NCI-H460 (cell line): ENCODE data around the gene PCDH1. TPM values are rescaled to one million over a fixed set of nuclear protein-coding genes. Genes with fewer than 3 reads are reported as not detected.
A peak's percentile ranks its signal among the peaks of the same experiment; 100 is the strongest.

Experiments
- DNase-seq: peaks from one replicate; pipeline ENCODE4 v3.0.0-alpha.2; 2016; ENCODE audit warnings: low read depth; ENCODE audit errors: extremely low read depth
- total RNA-seq: library from RNA; depleted of rRNA; stranded (reverse); fragments of >200 nt; shearing (Covaris generic); gene quantifications from 2 replicates; pipeline ENCODE4 v1.2.3, GENCODE V29; 2014

Gene PCDH1
- total RNA-seq, 1 experiment from 2014 or later, result 3.3 TPM

DNA sequence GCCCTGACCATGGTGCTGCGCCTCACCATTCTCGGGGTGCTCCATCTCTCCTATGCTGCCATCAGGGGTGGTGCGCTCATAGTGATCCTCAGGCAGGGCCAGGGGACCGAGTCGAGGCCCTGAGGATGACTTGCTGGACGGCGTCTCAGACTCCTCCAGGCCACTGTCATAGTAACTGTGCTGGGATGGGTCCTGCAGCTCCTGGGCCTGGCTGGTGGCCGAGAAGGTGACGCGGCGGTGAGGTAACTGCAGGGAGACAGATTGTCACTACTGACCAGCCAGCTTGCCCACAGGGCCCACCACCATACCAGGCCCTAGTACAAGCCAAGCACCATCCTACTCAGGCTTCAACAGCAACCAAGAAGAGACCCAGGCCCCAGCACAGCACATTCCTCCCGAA, 21.0 kb downstream of the PCDH1 start:
- no peak for DNase-seq

DNA sequence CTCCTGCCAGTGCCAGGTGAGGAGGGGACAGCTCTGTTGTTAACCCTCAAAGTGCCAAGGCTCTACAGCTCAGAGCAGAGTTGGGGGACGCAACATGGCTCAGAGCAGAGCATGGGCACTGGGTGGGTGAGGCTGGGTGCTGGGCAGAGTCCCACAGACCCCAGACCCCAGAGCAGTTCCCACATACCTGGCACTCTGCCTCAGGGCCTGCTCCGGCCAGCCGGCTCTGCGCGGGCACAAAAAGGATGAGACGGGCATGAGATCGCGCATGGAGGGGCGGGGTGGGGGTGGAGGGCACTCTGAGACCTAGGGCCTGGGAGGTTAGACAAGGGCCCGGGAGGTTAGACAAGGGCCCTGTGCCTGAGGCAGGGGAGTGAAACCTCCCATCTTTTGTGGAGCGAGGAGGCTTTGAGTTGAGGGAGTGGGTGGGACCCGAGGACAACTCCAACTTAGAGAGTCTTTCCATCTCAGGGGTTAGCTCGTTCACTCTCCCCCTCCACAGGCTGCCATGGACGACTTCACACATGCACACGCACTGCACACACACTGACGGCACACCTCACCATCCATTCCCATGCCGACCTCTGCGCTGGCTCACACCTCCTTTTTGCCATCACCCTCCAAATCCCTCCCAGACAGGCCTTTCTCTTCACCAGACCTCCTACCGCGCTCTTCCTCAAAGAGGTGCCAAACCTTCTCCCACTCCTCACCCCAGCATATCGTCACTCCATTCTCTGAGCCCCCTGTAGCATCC, 22.0 kb downstream of the PCDH1 start:
- DNase-seq, result no peak

DNA sequence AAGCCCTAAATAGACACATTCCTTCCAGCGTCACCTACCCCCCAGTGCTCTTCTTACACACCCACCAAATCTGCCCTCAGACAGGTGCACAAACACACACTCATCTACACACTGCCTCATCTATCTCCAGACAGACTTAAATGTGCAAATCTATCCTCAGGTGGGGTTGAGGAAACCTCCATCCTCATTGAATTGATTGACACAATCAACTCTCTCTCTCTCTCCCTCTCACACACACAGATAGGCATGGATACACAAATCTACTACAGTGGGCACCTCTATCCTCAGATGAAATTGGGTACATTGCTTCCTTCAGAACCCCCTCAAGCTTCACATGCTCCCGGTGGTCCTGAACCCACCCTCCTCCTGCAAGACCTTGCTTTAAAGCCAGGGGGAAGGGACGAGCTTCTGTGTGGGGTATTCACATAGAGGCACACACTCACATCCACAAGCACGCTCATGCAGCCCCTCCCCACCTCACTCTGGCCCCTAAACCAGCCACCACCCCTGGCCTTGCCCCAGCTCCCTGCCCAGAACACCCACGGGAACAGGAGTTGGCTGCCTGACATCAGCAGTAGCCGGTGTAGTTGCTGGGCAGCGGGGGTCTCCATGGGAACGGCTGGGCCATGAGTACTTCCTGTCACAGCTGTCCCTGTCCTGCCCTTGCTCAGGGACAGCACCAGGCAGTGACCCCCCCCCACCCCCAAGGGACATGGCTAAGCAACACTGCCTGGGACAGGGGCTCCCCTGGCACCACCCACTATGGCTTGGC, 22.8 kb downstream of the PCDH1 start:
- no peak for DNase-seq

DNA sequence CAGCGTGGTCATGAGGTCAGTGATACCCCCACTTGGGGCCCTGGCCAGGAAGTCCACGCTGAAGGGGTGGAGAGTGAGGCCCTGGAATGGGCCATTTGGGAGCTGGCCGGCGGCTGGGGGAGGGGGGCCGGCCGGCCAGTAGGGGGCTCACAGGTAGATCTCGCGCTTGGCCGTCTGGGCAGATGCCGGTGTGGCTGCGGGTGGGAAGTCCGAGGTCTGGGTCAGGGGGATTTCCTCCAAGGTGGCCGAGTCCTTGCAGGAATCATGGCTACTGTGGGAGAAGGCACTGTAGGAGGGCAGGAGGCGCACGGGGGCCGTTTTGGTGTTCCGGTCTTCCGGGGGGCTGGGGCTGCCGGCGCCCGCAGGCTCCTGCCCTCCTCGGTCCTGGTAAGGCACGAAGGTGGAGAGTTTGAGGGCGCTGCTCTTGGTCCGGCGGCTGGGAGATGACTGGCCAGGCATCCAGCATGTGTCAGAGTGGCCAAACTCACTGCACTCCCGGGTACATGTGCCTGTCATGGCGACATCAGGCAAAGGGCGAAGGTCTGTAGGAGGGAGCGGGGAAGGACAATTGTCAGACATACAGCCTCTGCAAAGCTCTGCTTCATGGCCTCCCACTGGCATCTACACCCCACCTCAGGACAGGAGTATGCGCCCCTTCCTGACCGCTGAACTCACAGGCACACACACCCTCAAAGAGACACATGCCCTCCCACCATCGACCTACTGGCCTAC, 24.1 kb downstream of the PCDH1 start:
- DNase-seq, result no peak

DNA sequence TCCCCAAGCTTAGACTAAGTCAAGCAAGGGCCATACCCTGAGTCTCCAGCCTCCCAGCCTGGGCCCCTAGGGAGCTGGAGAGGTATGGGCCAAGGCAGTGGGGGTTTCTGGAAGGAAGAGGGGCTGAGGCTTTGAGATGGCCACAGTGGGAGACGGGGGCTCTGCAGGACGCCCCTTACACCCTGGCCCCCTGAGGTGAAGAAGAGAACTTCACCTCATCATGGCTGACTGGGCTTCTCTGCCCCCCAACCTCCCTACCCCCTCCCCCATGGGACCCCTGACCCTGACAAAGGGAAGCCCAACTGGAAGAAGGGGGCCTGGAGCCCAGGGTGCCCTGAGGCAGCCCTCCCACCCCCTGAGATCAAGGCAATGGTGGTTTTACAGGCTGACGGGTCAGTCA, 25.8 kb downstream of the PCDH1 start:
- DNase-seq, result no peak

DNA sequence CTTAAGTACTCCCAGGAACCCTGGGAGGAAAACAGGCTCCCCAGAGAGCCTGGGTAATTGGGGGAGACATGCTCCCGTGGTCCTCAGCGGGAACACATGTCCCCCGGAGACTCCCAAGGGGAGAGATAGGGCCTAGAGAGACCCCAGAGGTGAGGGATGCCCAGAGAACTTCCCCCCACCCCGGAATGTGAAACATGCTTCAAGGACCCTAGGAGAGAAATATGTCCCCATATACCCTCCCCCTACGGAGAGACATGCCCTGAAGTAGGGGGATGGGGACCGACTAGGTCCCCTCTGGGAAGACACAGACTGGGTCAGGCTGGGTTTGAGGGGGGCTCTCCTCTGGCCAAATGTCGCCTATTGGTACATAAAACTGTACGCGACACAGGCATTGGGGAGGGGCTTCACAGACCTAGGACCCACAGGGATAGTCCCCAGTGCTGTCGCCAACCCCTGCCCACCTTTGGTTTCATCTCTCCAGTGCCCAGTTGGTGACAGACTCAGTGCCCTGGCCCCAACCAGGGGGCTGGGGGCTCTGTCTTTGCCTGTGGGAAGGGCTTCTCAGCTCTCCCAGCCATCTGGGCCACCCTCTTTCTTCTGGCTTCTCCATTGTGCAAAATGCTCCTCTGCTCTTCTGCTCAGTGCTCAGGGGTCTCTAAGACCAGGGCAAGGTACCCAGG, 26.9 kb downstream of the PCDH1 start:
- no peak for DNase-seq

DNA sequence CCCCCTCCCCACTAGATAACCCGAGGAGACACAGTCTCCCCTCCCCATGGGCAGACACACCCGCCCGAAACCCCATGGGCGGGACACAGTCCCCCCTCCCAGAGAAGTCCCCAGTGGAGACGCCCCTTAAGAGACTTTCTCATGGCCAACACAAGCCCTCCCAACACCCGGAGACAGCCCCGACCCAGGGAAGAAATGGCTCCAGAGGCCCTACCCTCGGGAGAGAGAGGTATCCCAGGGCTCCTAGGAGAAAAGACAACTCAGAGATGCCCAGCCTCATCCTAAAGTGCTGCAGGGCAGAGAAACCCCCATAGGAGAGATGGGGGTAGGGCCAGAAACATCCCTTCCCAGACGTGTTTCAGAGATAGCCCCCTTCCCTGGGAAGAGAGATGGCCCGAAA, 27.4 kb downstream of the PCDH1 start:
- no peak for DNase-seq

DNA sequence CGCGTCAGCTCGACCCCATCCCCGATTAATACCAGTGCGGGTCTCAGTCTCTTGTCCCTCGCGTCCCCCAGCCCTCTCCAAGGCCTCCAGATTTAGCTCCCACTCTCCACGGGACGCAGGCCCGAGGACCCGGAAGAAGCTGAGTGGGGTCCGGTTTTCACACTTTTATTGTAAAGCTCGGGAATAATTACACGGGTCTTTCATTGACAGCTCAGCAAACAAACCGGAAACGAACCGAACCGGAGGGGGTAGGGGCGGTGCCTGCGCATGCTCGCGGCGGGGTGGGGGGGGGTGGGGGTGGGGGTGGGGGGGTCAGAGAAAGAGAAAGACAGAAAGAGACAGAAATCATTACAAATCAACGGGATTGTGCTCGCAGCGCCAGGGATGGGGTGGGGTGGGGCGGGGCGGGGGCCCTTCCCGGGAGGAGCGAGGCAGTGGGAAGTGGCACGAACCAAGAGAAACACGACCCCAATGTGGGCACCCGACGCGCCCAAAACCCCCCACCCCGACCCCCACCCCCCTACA, 27.9 kb downstream of the PCDH1 start:
- DNase-seq, result peak; percentile 5

DNA sequence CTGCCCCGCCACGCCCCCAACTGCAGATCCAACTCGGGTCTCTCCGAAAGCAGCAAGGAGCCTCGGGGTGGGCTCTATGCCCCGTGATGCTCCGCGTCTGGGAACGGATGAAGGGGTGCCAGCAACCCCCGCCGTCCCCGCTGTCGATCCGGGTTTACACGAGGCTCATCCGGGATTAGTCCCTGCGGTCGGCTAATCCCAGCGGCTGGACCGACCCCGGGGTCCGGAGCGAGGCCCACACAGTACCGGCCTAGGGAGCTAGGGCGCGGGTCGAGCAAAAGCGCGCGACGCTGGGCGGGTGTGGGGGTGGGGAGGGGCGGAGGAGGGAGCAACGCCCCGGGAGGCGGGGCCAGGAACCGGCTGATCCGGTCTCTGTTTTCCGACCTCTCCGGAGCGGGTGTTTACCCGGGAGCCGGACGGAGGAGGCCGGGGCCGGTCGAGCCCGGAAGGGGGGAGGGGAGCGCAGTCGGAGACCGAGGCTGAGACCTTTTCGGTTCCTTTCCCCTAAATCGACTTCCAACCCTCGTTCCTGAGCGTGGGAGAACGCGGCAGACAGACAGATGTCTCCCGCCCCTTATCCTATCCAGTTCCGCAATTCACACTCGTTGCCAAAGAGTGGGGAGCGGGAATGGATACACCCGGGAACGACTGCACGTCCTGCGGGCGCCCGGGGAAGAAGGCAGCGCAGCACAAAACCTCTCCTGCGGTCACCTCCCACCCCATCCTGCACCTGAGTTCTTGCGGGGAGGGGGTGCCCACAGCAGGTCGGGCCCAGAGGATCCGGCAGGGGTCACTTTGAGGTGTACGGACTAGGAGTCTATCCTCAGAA, 28.6 kb downstream of the PCDH1 start:
- DNase-seq, result peak; percentile 74

DNA sequence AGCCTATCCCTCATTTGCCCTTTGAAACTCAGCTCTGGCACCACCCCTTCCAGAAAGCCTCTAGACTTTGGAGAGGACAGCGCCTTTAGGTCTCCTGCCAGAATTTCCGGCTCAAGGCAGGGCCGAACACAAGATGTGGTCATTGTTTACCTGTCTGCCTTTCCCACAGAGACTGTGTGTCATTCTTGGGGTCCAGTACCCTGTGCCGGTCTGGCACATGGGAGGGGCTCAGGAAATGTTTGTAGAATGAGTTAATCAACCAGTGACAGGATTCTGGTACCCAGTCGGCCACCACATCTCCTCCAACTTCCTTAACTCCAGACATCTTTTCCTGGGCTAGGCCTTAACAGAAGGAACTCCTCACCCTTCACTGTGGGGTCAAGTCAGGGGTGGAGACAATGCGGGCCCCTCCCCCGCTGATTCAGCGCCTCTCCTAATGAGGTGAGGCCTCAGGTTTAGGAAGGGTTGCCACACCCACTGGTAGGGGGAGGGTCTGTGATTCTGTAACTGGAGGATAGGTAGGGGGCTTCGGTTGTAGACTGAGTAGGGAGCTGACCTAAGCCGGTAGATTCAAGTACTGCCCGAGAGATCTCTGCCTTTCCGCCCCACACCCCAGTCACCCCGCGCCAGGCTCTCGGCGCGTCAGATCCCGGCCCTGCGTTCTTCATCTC, 29.3 kb downstream of the PCDH1 start:
- peak; percentile 12 for DNase-seq

DNA sequence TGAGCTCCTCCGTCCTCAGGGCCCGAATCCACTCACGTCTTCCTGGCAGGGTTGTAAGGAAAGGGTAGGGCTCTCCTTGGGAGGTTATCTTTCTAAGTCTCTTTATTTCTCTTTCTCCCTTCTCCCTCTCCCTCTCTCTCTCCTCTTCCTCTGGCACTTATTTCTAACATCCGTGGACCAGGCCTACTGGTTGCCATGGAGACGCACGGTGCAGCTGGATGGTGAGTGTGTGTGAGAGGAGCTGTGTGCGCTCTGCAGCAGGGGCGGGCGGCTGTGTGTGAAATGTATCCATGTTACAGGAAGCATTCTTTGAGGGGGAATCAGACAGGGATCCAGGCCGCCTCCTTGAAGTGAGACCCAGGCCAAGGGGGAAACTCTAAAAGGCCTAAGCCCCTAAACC, 32.2 kb downstream of the PCDH1 start:
- DNase-seq, result no peak

DNA sequence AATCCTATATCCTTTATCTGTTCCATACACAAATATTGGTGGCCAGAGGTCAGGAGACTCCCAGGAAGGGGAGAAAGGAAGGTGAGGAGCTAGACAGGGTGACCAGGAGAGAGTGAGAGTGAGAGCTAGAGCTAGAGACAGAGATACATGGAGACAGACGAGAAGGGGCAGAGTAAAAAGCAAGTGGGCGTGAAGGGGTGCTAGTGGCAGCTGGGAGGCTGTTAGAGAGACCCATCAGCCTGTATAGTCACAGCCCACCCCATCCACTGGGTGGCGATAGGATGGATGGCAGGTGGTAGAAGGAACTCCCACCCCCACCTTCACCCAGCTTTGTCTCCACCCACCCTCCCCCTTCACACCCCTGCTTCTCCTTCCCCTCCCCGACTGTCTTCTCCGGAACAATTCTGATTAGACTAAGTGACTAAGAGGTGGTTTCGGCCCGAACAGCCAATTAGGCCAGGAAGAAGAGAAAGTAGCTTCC, 32.8 kb downstream of the PCDH1 start:
- no peak for DNase-seq

DNA sequence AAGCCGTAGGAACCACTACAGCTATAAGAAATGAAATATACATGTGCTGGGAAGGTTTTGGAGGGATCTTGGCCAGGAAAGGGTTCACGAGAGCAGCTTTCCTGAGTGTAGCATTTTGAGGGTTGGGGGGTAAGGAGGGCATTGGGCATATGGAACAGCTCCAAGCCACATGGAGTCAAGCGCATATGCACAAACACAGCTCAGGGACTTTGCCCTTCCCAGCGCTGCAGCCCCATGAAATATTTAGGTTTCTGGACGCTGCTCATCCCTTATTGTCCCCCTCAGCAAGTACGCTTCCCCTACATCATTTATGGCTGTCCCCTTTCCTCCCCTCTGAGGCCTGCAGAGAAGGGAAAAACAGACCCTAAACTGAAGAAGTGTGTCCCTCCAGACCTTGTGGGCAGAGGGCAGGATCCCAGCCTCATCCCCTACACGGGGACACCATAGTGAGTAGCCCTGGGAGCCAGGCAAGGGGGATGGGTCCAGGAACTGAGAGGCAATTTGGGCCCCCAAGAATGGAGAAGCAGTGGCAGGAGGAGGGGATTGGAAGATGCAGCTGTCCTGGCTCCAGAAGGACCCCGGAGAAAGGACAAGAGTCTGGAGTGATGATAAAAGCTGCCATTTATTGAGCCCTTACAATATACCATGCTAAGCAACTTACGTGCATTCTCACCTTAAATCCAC, 33.7 kb downstream of the PCDH1 start:
- DNase-seq, result no peak

DNA sequence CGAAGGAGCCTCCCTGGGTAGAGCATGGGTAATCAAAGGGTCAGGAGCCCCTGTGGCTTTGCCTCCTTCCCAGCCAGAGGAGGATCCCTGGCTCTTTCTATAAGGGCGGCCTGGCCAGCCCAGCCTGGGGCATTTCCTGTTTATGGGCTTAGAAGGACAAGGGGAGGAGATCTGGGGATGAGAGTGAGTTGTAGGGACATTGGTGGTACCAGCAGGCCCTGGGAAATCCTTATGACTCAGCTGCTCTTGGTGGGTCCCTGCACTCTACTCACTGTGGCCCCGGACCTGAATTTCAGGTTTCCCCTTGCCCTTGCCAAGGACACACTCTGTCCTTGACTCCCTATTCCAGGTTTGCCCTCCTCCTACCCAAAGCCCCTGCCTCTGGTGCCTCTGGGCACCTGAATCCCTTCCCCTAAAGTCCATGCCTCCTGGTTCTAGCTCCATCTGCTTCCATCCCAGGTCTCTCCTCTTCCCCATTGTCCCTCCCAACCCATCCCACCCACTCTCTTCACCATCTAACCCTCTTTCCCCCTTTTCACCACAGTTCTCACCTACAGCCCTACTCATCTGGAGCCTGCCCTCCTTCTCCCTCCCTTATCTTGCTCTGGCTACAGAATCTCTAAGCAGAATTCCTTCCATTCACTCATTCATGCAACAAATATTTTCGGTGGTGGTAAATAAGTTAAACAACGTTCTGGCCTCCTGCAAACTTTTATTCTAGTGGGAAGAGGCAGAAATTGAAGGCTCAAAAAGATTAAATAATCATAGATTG, 34.9 kb downstream of the PCDH1 start:
- no peak for DNase-seq

DNA sequence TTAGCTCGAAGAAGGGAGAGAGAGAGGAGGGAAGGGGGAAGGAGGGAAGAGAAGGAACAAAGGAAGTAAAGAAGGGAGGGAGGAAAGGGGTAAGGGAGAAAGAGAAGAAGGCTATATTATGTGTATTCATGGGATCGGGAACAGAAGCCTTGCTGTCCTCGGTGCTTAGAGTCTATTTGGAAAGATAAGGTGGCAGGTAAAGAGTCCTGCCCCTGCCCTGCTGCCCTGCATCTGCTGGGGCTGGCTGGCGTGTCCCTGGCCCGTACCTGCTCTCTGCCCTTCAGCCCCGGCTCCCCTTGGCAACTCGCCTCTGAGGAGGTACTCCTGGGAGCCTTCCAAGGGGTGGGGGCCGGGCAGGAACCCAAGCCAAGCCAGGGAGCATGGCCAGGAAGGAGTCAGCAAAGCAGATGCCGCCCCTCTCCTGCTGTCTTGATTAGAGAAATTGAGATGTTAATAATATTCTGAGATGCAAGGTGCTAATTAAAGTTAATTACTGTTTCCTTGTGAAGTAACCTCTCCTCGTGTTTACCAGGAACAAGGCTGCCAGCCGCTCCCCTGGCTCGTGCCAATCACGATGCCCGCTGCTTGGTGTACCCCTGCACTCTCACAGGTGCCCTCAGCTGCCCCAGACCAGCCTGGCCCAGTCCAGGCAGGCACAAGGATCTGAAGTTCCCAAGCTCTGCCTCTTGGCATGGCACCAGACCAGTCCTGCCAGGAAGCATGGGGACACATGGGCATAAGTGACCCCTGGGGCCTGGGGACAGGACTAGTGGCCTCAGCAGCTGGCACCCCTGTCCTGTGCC, 36.6 kb downstream of the PCDH1 start:
- no peak for DNase-seq

DNA sequence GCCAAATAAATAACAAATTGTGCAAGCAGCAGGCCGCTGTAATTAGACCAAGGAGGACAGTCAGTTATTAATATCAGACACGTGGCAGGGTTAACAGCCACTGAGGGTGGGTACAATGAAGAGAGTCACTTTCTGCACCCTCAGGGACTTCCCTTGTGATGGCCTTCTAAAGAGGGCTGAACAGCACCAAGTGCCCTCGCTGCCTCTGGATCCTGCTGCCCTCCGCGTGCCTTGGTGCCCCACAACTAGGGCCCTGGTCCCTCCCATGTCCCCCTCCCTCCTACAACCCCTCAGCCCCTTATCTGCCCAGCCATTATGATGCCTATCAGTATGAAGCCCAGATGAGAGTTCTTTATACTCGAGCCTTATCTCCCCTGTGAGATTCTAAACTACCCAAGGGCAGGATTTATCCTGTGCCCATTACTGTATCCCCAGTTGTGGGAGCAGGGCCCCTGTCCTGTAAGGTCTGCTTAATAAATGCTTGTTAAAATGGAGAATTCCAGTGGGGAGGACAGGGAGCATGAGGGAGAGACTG, 37.3 kb downstream of the PCDH1 start:
- DNase-seq, result no peak
